ENCODE results near the gene PLCH2.

PLCH2 gene

GRCh38 chr1:2480236-2480985, 4.3 kb downstream of the PLCH2 start:
- no peak for DNase-seq

GRCh38 chr1:2480986-2481364, 4.9 kb downstream of the PLCH2 start:
- no peak for DNase-seq

- no peak for DNase-seq
These were observed 5.8 kb downstream of the PLCH2 start for GRCh38 chr1:2481885-2482284.

GRCh38 chr1:2482588-2482987, 6.5 kb downstream of the PLCH2 start:
- DNase-seq: no peak

- DNase-seq: no peak
These were observed 6.9 kb downstream of the PLCH2 start for GRCh38 chr1:2483026-2483425.

- DNase-seq: no peak
These were observed 7.9 kb downstream of the PLCH2 start for GRCh38 chr1:2483970-2484369.

GRCh38 chr1:2486041-2486440, 10.0 kb downstream of the PLCH2 start:
- DNase-seq: no peak

GRCh38 chr1:2486558-2486957, 10.5 kb downstream of the PLCH2 start:
- no peak for DNase-seq

- no peak for DNase-seq
These were observed 12.6 kb downstream of the PLCH2 start for GRCh38 chr1:2488688-2489087.

GRCh38 chr1:2489615-2490014, 13.5 kb downstream of the PLCH2 start:
- DNase-seq: no peak

- no peak for DNase-seq
These were observed 16.0 kb downstream of the PLCH2 start for GRCh38 chr1:2492091-2492490.

GRCh38 chr1:2493218-2493617, 17.1 kb downstream of the PLCH2 start:
- DNase-seq: no peak

- DNase-seq: no peak
These were observed 17.7 kb downstream of the PLCH2 start for GRCh38 chr1:2493691-2494322.

- DNase-seq: no peak
These were observed 18.2 kb downstream of the PLCH2 start for GRCh38 chr1:2494323-2494693.

- DNase-seq: no peak
These were observed 18.9 kb downstream of the PLCH2 start for GRCh38 chr1:2495026-2495425.

- DNase-seq: no peak
These were observed 19.5 kb downstream of the PLCH2 start for GRCh38 chr1:2495546-2495945.

- DNase-seq: no peak
These were observed 20.1 kb downstream of the PLCH2 start for GRCh38 chr1:2496087-2496622.

- DNase-seq: no peak
These were observed 20.7 kb downstream of the PLCH2 start for GRCh38 chr1:2496746-2497145.

GRCh38 chr1:2497891-2498290, 21.8 kb downstream of the PLCH2 start:
- DNase-seq: no peak

GRCh38 chr1:2498648-2499047, 22.6 kb downstream of the PLCH2 start:
- DNase-seq: no peak

- DNase-seq: no peak
These were observed 23.2 kb downstream of the PLCH2 start for GRCh38 chr1:2499260-2499659.

- no peak for DNase-seq
These were observed 24.0 kb downstream of the PLCH2 start for GRCh38 chr1:2499986-2500596.

- no peak for DNase-seq
These were observed 25.1 kb downstream of the PLCH2 start for GRCh38 chr1:2501041-2501819.

GRCh38 chr1:2501820-2502119, 25.7 kb downstream of the PLCH2 start:
- DNase-seq: no peak
